HEK293T (cell line): ENCODE data around the gene CELF2.

Experiments used
- ARNT ChIP-seq: fragments of 450-650 bp; IDR thresholded peaks from 2 replicates; pipeline ENCODE4 v1.6.1; 2017; ENCODE audit warnings: mild to moderate bottlenecking
- BHLHE40 ChIP-seq: fragments of 450-650 bp; IDR thresholded peaks from 2 replicates; pipeline ENCODE4 v1.6.1; 2016; ENCODE audit warnings: mild to moderate bottlenecking, moderate library complexity, borderline replicate concordance
- FOXK2 ChIP-seq: fragments of 450-650 bp; IDR thresholded peaks from 2 replicates; pipeline ENCODE4 v1.6.1; 2016; ENCODE audit warnings: mild to moderate bottlenecking
- FOXM1 ChIP-seq: fragments of 450-650 bp; IDR thresholded peaks from 2 replicates; pipeline ENCODE4 v1.6.1; 2017; ENCODE audit warnings: mild to moderate bottlenecking, borderline replicate concordance
- HDGF ChIP-seq: fragments of 450-650 bp; IDR thresholded peaks from 2 replicates; pipeline ENCODE4 v1.6.1; 2017; ENCODE audit warnings: antibody characterized with exemption, borderline replicate concordance
- LEF1 ChIP-seq: fragments of 450-650 bp; IDR thresholded peaks from 2 replicates; pipeline ENCODE4 v1.6.1; 2017; ENCODE audit warnings: mild to moderate bottlenecking, borderline replicate concordance
- SP1 ChIP-seq: fragments of 450-650 bp; IDR thresholded peaks from 2 replicates; pipeline ENCODE4 v1.6.1; 2017
- SUZ12 ChIP-seq: fragments of 450-650 bp; IDR thresholded peaks from 2 replicates; pipeline ENCODE4 v1.6.1; 2016; ENCODE audit warnings: mild to moderate bottlenecking
- TARDBP ChIP-seq: fragments of 450-650 bp; IDR thresholded peaks from 2 replicates; pipeline ENCODE4 v1.6.1; 2016

DNA sequence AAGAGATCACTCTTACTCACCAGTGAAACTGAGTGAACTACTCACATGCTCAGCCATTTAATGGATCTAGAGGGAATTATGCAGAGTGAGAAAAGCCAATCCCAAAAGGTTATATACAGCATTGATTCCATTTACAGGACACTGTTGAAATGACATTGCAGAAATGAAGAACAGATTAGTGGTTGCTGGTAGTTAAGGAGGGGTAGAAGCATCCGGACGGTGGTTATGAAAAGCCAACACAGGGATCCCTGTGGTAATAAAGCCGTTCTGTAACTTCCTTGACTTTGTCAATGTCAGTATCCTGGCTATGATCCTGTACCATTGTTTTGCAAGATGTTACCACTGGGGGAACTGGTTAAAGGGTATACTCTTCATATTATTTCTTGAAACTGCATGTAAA lies 340.3 kb downstream of the CELF2 start:
- TF ChIP-seq BHLHE40 (no peak), HDGF (no peak), LEF1 (no peak), SP1 (no peak), FOXK2 (no peak), TARDBP (no peak), SUZ12 (no peak), ARNT (no peak), FOXM1 (no peak)
